ENCODE data around the gene PIP5K1B.

- TF ChIP-seq CTCF (IDR thresholded peaks at IDR 0.05) (no peak), POLR2A (IDR thresholded peaks at IDR 0.05) (no peak)
These were observed 171.2 kb downstream of the PIP5K1B start for GRCh38 chr9:68876273-68876672.
